GM21423 (cell line): ENCODE data around the gene RNF41.
A peak's percentile ranks its signal among the peaks of the same experiment; 100 is the strongest.
"Not testable (repeated sequence)": the region's sequence is repeated elsewhere in the genome, so short reads cannot be mapped to it uniquely, and the experiment has no call there.

Experiments used
- ATAC-seq: cut with Tn5 transposase; IDR thresholded peaks from one replicate; pipeline ENCODE4 v1.9.1; 2021; ENCODE audit warnings: mild to moderate bottlenecking, moderate library complexity; ENCODE audit not compliant: unreplicated experiment

Gene RNF41

GRCh38 chr12:56213878-56214277, 7.8 kb downstream of the RNF41 start:
- ATAC-seq: no peak

- ATAC-seq: no peak
Observed at GRCh38 chr12:56212361-56212760, 9.4 kb downstream of the RNF41 start.

GRCh38 chr12:56208006-56208405, 13.7 kb downstream of the RNF41 start:
- no peak for ATAC-seq

GRCh38 chr12:56206452-56207166, 15.1 kb downstream of the RNF41 start:
- ATAC-seq: no peak

- ATAC-seq: no peak
Observed at GRCh38 chr12:56205445-56205844, 16.3 kb downstream of the RNF41 start.

- no peak for ATAC-seq
Observed at GRCh38 chr12:56204275-56204674, 17.4 kb downstream of the RNF41 start.

GRCh38 chr12:56202838-56203237, 18.9 kb downstream of the RNF41 start:
- ATAC-seq: no peak

GRCh38 chr12:56202366-56202765, 19.4 kb downstream of the RNF41 start:
- ATAC-seq: no peak

- no peak for ATAC-seq
Observed at GRCh38 chr12:56198836-56199235, 22.9 kb downstream of the RNF41 start.

- no peak for ATAC-seq
Observed at GRCh38 chr12:56197921-56198635, 23.6 kb downstream of the RNF41 start.

GRCh38 chr12:56196818-56197550, 24.7 kb downstream of the RNF41 start:
- ATAC-seq: not testable (repeated sequence)

- no peak for ATAC-seq
Observed at GRCh38 chr12:56193025-56193578, 28.6 kb downstream of the RNF41 start.

GRCh38 chr12:56192582-56192981, 29.1 kb downstream of the RNF41 start:
- ATAC-seq: no peak

- ATAC-seq: no peak
Observed at GRCh38 chr12:56190695-56191155, 31.0 kb downstream of the RNF41 start.

GRCh38 chr12:56189918-56190694, 31.6 kb downstream of the RNF41 start:
- ATAC-seq: peak; percentile 39

- ATAC-seq: peak; percentile 72
Observed at GRCh38 chr12:56189099-56189917, 32.4 kb downstream of the RNF41 start, which contains the start of gene SMARCC2. Gene SMARCC2, minus strand, starts transcription at chr12:56189483. Its CDS starts 22 bp downstream, at chr12:56189461.

GRCh38 chr12:56188778-56189098, 33.0 kb downstream of the RNF41 start:
- no peak for ATAC-seq

- ATAC-seq: no peak
Observed at GRCh38 chr12:56188131-56188777, 33.5 kb downstream of the RNF41 start.

GRCh38 chr12:56186957-56187356, 34.8 kb downstream of the RNF41 start:
- ATAC-seq: no peak
